CD4-positive, alpha-beta memory T cell (primary cell): ENCODE results near the gene MAD1L1. TPM values are rescaled to one million over a fixed set of nuclear protein-coding genes. Genes with fewer than 3 reads are reported as not detected.

Source experiments
- CTCF ChIA-PET: fragments of 350-600 bp; sonication (Branson Sonifier 250); formaldehyde crosslinking; loops from one replicate; lab custom pipeline; 2021; ENCODE audit warnings: inconsistent platforms; ENCODE audit not compliant: partially characterized antibody; lab: Charles Lee
- POLR2A ChIA-PET: fragments of 350-600 bp; sonication (Branson Sonifier 250); formaldehyde crosslinking; loops from one replicate; lab custom pipeline; 2021; ENCODE audit not compliant: partially characterized antibody; lab: Charles Lee
- DNase-seq, 5 donors: peaks; one replicate each; pipeline versions ENCODE4 v3.0.0 to v3.0.0-alpha.2; 2020 to 2022; ENCODE audit warnings: mixed read lengths in 1 of 5
- H3K27ac ChIP-seq: one replicate; pipeline ENCODE4 v1.7.0; 2013; ENCODE audit warnings: low read depth, low read length
- H3K27me3 ChIP-seq: 2 replicates; pipeline ENCODE4 v1.7.0; 2013; ENCODE audit warnings: mild to moderate bottlenecking, low read length, moderate library complexity; ENCODE audit not compliant: insufficient read depth
- H3K36me3 ChIP-seq: 2 replicates; pipeline ENCODE4 v1.7.0; 2013; ENCODE audit warnings: mild to moderate bottlenecking, low read length, moderate library complexity; ENCODE audit not compliant: insufficient read depth
- H3K4me1 ChIP-seq: 2 replicates; pipeline ENCODE4 v1.7.0; 2013; ENCODE audit warnings: mild to moderate bottlenecking, low read length, moderate library complexity; ENCODE audit not compliant: insufficient read depth
- H3K4me3 ChIP-seq, 2 donors: one replicate each; pipeline ENCODE4 v1.7.0; 2013; ENCODE audit warnings: low read length in 2 of 2, mild to moderate bottlenecking in 1 of 2
- H3K9me3 ChIP-seq, 2 donors: one replicate each; pipeline ENCODE4 v1.7.0; 2013; ENCODE audit warnings: low read length in 2 of 2, control low read depth in 1 of 2; ENCODE audit not compliant: control insufficient read depth in 1 of 2
- H3K27ac Mint-ChIP-seq, 7 donors: one replicate each; pipeline ENCODE4 v1.8.0; 2020 to 2021; ENCODE audit warnings: mixed read lengths in 7 of 7, mild to moderate bottlenecking in 6 of 7, inconsistent platforms in 3 of 7, moderate library complexity in 3 of 7
- H3K27me3 Mint-ChIP-seq, 2 donors: one replicate each; pipeline ENCODE4 v1.8.0; 2020 to 2021; ENCODE audit warnings: mixed read lengths in 2 of 2
- H3K36me3 Mint-ChIP-seq, 2 donors: one replicate each; pipeline ENCODE4 v1.8.0; 2020 to 2021; ENCODE audit warnings: mixed read lengths in 2 of 2, inconsistent platforms in 1 of 2, mild to moderate bottlenecking in 1 of 2
- H3K4me1 Mint-ChIP-seq, 4 donors: one replicate each; pipeline ENCODE4 v1.8.0; 2020 to 2021; ENCODE audit warnings: mixed read lengths in 4 of 4, mild to moderate bottlenecking in 1 of 4
- H3K4me3 Mint-ChIP-seq, 8 donors: one replicate each; pipeline ENCODE4 v1.8.0; 2020 to 2021; ENCODE audit warnings: mixed read lengths in 8 of 8, mild to moderate bottlenecking in 7 of 8, moderate library complexity in 6 of 8, inconsistent platforms in 3 of 8
- H3K9me3 Mint-ChIP-seq, 8 donors: one replicate each; pipeline ENCODE4 v1.8.0; 2020 to 2021; ENCODE audit warnings: mixed read lengths in 8 of 8, mild to moderate bottlenecking in 5 of 8, inconsistent platforms in 3 of 8, moderate library complexity in 1 of 8
- intact Hi-C: fragments of 100-400 bp; cut with micrococcal nuclease; formaldehyde crosslinking; loops from one replicate; pipeline ENCODE4 v1.15.1; 2023
- polyA plus RNA-seq, 2 donors: library from polyadenylated mRNA; unstranded; fragments of 300-500 nt; fragmentation: Illumina TruSeq; gene quantifications; one replicate each; pipeline ENCODE4 v1.2.3, GENCODE V29; 2021
- total RNA-seq, 2 experiments: library from RNA; stranded (reverse); gene quantifications; one replicate each; pipeline ENCODE4 v1.2.3, GENCODE V29; 2021

MAD1L1 gene
- total and polyA plus RNA-seq, 4 experiments from 2014 or later, result 89.9 to 132 (median 110) TPM

DNA sequence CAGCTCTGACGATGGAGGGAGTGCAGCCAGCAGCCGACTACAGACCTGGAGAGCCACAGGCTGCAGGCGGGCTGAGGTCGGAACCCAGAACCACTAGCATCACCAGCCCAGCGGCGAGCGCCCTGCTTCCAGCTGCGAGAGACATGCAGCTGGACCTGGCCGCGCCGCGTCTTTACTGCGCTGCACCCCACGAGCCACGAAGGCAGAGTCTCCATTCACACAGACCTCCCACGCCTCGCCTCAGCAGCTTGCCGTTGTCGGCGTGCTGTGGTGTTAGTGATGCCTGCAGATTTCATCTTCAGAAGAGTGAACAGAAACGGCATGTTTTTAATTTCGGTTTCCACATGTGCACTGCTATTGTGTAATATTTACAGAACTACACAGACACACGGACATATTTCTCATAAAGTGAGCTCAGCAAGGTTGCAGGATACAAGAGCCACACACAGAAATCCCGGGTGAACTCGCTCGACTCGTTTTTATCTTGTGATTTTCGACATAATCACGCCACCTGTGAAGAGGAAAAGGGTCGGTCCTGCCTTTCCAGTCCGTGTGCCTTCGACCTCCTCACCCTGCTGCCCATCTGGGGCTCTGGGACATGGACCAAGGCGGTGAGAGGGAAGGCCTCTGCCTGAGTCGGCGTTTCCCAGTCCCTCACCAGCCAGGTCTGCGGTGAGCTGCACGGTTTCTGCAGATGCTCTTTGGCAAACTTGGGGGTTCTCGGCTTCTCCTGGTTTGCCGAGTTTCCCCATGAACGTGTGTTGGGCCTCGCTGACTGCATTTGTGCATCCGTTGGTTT is 310.5 kb downstream of the MAD1L1 start:
- H3K27me3 Mint-ChIP-seq, result no peaks in the 10 kb centered on the region
- CTCF ChIA-PET, result interaction anchor here (1.0 to 1.8 kb wide), 4 partner anchors 17 to 177 kb away, joined by 3 to 4 read pairs (median 3); no protein-coding TSS in a partner anchor
- peak overlapping the region in 1 of 2 donors; percentile 17 for H3K4me3 ChIP-seq

DNA sequence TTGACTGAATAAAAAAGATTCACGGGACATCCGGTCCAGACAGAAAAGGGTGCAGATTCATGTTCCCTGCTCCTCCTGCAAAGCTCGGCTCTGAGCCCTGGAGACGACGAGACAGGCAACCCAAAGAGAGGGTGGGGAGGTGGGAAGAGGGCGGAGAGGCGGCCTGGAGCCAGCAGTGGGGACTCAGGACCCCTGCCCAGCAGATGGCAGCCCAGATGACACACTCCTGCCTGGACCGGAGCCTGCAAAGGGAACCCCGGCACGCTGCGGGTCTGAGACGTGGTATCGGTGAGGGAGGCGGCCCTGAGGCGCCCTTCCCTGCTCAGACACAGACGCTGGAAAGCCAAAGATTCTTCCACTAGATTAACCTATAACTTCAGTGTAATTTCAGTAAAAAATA is 311.9 kb downstream of the MAD1L1 start:
- ChIA-PET POLR2A (interaction anchor here (5.5 kb wide), 1 partner anchor 19 kb away, joined by 78 read pairs; no protein-coding TSS in a partner anchor), CTCF (interaction anchor here (1.8 kb wide), 1 partner anchor 178 kb away, joined by 4 read pairs; no protein-coding TSS in a partner anchor)
- Histone ChIP-seq H3K36me3 (peaks cover under 1% of the 10 kb centered on the region), H3K4me1 (peaks cover 83% of the 10 kb centered on the region), H3K27ac (no peak overlapping the region), H3K27me3 (no peaks in the 10 kb centered on the region), H3K9me3 (no peaks in the 10 kb centered on the region), H3K4me3 (peak overlapping the region in 1 of 2 donors; percentile 42)
- peak overlapping the region; percentile 84 to 91 (median 89) for H3K4me3 Mint-ChIP-seq
- intact Hi-C loops, result loop anchor here (1.0 kb wide), 1 partner anchor 19 kb away; no protein-coding TSS in a partner anchor
- H3K36me3 Mint-ChIP-seq, result peaks cover 0 to 15% of the 10 kb centered on the region in 2 donors
- peaks cover 48 to 84% (median 61%) of the 10 kb centered on the region in 4 donors for H3K4me1 Mint-ChIP-seq
- no peaks in the 10 kb centered on the region for H3K9me3 Mint-ChIP-seq
- peak overlapping the region; percentile 29 to 93 (median 89) for H3K27ac Mint-ChIP-seq
- peak in 1 of 5 donors; percentile 25 for DNase-seq
- H3K27me3 Mint-ChIP-seq, result no peaks in the 10 kb centered on the region

More for the DNA sequence above, 310.5 kb downstream of the MAD1L1 start:
- POLR2A ChIA-PET, result interaction anchor here (1.1 to 5.5 kb wide), 3 partner anchors 17 to 44 kb away, joined by 3 to 78 read pairs (median 6); no protein-coding TSS in a partner anchor
- intact Hi-C loops, result no loop called here
- no peaks in the 10 kb centered on the region for H3K9me3 Mint-ChIP-seq
- Histone ChIP-seq H3K36me3 (no peaks in the 10 kb centered on the region), H3K4me1 (peaks cover 97% of the 10 kb centered on the region), H3K9me3 (no peaks in the 10 kb centered on the region), H3K27ac (no peak overlapping the region), H3K27me3 (no peaks in the 10 kb centered on the region)
- peaks cover 0 to 14% of the 10 kb centered on the region in 2 donors for H3K36me3 Mint-ChIP-seq
- DNase-seq, result peak in 4 of 5 donors; percentile 41 to 59 (median 48)
- H3K4me1 Mint-ChIP-seq, result peaks cover 60 to 88% (median 68%) of the 10 kb centered on the region in 4 donors
- peak overlapping the region; percentile 77 to 91 (median 82) for H3K4me3 Mint-ChIP-seq
- peak overlapping the region; percentile 17 to 91 (median 77) for H3K27ac Mint-ChIP-seq

DNA sequence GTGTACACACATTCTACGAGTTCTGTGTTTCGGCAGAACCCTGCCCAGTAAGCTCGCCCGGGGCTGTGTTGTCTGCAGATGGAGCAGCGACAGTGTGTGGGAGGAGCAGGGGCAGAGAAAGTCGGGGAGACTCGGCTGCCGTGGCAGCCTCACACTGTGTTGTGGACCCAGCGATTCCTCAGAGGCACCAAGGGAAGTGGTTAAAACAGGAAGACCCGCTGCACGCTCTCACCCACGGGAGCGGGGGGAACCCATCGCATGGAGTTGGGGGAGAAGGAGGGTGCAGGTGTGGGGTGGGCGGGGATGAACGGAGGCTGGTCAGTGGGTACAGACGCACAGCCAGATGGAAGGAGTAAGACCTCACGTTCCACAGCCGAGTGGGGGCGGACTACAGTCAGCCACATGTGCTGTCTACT is 312.5 kb downstream of the MAD1L1 start:
- no peaks in the 10 kb centered on the region for H3K27me3 ChIP-seq
- Mint-ChIP-seq H3K27me3 (no peaks in the 10 kb centered on the region), H3K9me3 (no peaks in the 10 kb centered on the region), H3K4me1 (peaks cover 43 to 78% (median 56%) of the 10 kb centered on the region in 4 donors), H3K4me3 (peak overlapping the region; percentile 84 to 91 (median 89)), H3K36me3 (peaks cover 0 to 15% of the 10 kb centered on the region in 2 donors), H3K27ac (peak overlapping the region; percentile 77 to 93 (median 89))
- peaks cover 77% of the 10 kb centered on the region for H3K4me1 ChIP-seq
- ChIA-PET POLR2A (interaction anchor here (1.3 to 5.5 kb wide), 4 partner anchors 13 to 200 kb away, joined by 3 to 78 read pairs (median 5); no protein-coding TSS in a partner anchor), CTCF (no interaction called here)
- intact Hi-C loops, result loop anchor here (1.0 kb wide), 1 partner anchor 20 kb away; no protein-coding TSS in a partner anchor
- H3K36me3 ChIP-seq, result peaks cover 4% of the 10 kb centered on the region
- no peak overlapping the region for H3K27ac ChIP-seq
- peak overlapping the region; percentile 42 to 53 for H3K4me3 ChIP-seq
- no peaks in the 10 kb centered on the region for H3K9me3 ChIP-seq
- DNase-seq, result peak; percentile 50 to 73 (median 53)

DNA sequence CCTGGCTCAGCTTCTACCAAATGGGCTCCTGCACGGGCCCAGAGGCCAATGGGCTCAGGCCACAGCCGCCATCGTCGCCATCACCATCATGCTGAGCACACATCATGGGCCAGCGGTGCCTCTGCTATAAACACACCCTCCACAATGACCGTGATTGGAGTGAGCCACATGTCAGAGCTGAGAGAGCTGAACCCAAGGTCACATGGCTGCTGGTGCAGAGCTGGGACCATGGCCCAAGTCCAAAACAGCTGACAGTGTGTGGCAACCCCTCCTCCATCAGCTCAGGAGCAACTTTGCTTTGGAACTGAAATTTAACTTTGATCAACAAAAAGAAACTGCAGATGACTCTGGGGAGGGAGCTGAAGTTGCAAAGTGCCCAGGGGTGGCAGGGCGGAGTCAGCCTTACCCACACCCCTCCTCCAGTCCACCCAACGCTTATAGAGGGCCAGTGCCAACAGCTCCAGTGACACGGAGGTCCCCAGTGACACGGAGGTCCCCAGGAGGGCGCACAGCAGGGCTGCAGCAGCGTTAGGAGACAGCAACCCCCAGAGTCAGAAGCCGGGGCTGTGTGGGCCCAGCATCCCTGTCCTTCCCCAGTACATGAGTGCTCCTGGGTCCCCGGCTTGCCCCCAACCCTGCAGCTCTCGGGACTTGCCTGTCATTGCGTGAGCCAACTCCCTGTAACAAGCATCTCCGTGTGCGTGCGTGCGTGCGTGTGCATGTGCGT is 313.0 kb downstream of the MAD1L1 start:
- Histone ChIP-seq H3K9me3 (no peaks in the 10 kb centered on the region), H3K4me1 (peaks cover 72% of the 10 kb centered on the region), H3K4me3 (peak overlapping the region; percentile 42 to 53), H3K36me3 (peaks cover 4% of the 10 kb centered on the region), H3K27ac (no peak overlapping the region), H3K27me3 (no peaks in the 10 kb centered on the region)
- Mint-ChIP-seq H3K4me3 (peak overlapping the region; percentile 84 to 91 (median 89)), H3K9me3 (no peaks in the 10 kb centered on the region), H3K4me1 (peaks cover 38 to 72% (median 50%) of the 10 kb centered on the region in 4 donors), H3K27ac (peak overlapping the region; percentile 77 to 93 (median 89)), H3K27me3 (no peaks in the 10 kb centered on the region), H3K36me3 (peaks cover 0 to 15% of the 10 kb centered on the region in 2 donors)
- CTCF ChIA-PET, result no interaction called here
- peak in 2 of 5 donors; percentile 24 to 29 for DNase-seq
- intact Hi-C loops, result loop anchor here (1.0 kb wide), 1 partner anchor 21 kb away; no protein-coding TSS in a partner anchor
- POLR2A ChIA-PET, result interaction anchor here (1.3 to 5.5 kb wide), 4 partner anchors 12 to 201 kb away, joined by 3 to 78 read pairs (median 5); no protein-coding TSS in a partner anchor

DNA sequence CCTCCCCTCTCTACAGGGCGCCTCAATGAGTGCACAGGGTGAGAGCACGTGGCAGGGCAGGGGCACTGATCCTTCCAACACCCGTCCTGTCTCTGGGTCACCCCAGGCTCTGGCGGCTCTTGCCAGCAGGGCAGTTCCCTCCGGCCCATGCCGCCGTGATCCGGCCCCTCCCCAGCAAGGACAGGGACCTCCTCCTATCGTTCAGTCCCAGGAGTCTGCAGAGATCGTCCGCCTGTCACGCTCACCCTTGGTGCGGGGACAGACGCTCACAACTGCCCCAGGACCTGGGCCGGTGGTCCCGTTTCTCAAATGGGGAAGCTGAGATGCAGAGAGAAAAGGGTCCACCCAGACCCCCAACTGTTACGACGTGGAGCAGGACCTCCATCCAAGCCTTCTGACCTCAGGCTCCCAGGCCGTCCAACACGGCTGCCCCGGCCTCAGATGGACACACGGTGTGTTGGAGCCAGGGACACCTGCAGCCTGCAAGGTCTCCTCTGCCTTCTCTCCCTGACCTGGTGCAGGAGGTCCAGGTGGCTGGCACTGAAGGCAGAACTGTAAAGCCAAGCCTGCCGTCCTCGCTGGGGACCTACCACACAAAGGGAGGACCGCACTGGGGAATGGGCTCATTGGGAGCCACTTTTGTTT is 313.7 kb downstream of the MAD1L1 start:
- H3K27ac Mint-ChIP-seq, result peak overlapping the region in 1 of 7 donors; percentile 77
- Histone ChIP-seq H3K4me1 (peaks cover 65% of the 10 kb centered on the region), H3K36me3 (peaks cover 4% of the 10 kb centered on the region), H3K4me3 (no peak overlapping the region), H3K27me3 (no peaks in the 10 kb centered on the region), H3K9me3 (no peaks in the 10 kb centered on the region), H3K27ac (no peak overlapping the region)
- CTCF ChIA-PET, result no interaction called here
- POLR2A ChIA-PET, result interaction anchor here (1.3 to 5.5 kb wide), 4 partner anchors 11 to 201 kb away, joined by 3 to 78 read pairs (median 5); no protein-coding TSS in a partner anchor
- DNase-seq, result no peak
- H3K36me3 Mint-ChIP-seq, result peaks cover 0 to 15% of the 10 kb centered on the region in 2 donors
- H3K27me3 Mint-ChIP-seq, result no peaks in the 10 kb centered on the region
- peaks cover 33 to 66% (median 44%) of the 10 kb centered on the region in 4 donors for H3K4me1 Mint-ChIP-seq
- H3K9me3 Mint-ChIP-seq, result no peaks in the 10 kb centered on the region
- H3K4me3 Mint-ChIP-seq, result peak overlapping the region in 4 of 8 donors; percentile 84 to 91 (median 88)
- intact Hi-C loops, result no loop called here

DNA sequence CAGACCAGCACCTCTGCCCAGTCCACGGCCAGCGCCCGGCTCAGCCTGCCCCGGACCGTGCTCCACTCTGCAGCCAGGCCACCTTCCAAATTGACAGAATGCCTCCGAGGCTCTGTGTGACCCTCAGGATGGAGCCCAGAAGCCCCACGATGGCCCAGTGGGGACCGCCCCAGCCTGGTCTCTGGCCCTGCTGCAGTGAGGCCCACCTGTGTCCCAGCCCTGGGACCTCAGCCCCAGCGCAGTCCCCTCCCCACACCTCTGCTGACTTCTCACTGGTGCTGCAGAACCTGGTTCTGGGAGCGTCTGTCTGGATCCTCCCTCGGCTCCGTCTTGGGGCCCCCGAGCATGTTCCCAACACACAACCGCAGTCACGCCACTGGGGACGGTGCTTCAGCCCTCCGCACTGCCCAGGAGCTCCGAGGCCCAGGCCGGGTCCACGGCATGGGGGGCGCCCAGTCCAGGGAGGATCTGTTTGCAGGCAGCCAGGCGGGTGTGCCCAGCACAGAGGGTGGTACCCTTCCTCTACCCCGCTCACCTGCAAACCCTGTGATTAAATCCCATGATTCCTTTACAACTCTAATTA is 314.6 kb downstream of the MAD1L1 start:
- no peak overlapping the region for H3K27ac Mint-ChIP-seq
- CTCF ChIA-PET, result no interaction called here

More for the DNA sequence above, 314.6 kb downstream of the MAD1L1 start:
- Mint-ChIP-seq H3K36me3 (peaks cover 0 to 15% of the 10 kb centered on the region in 2 donors), H3K4me1 (peaks cover 30 to 59% (median 41%) of the 10 kb centered on the region in 4 donors), H3K4me3 (peak overlapping the region in 1 of 8 donors; percentile 26), H3K27me3 (no peaks in the 10 kb centered on the region), H3K9me3 (no peaks in the 10 kb centered on the region)
- no peaks in the 10 kb centered on the region for H3K9me3 ChIP-seq
- no peak for DNase-seq
- H3K4me1 ChIP-seq, result peaks cover 57% of the 10 kb centered on the region
- intact Hi-C loops, result no loop called here
- H3K27ac ChIP-seq, result no peak overlapping the region
- no peak overlapping the region for H3K4me3 ChIP-seq
- peaks cover 4% of the 10 kb centered on the region for H3K36me3 ChIP-seq
- no peaks in the 10 kb centered on the region for H3K27me3 ChIP-seq
- POLR2A ChIA-PET, result no interaction called here
